OCI-LY1 (cell line): ENCODE measurements around the gene PDE3A.

Experiments
- CTCF ChIP-seq: fragments of 200-600 bp; sonication (generic), shearing (Covaris generic); IDR thresholded peaks from 2 replicates; pipeline ENCODE4 v1.5.1; 2017; ENCODE audit warnings: mild to moderate bottlenecking, antibody characterized with exemption, low read length, moderate library complexity, mixed read lengths
- EZH2 ChIP-seq: fragments of 200-600 bp; sonication (generic), shearing (Covaris generic); IDR thresholded peaks from 2 replicates; pipeline ENCODE4 v1.8.0; 2017; ENCODE audit warnings: borderline replicate concordance, mixed run types, mild to moderate bottlenecking, antibody characterized with exemption, low read length, moderate library complexity, mixed read lengths

GRCh38 chr12:20451761-20452160, 83.4 kb downstream of the PDE3A start:
- TF ChIP-seq CTCF (no peak), EZH2 (no peak)
